ENCODE data around the gene LNX2.

DNA sequence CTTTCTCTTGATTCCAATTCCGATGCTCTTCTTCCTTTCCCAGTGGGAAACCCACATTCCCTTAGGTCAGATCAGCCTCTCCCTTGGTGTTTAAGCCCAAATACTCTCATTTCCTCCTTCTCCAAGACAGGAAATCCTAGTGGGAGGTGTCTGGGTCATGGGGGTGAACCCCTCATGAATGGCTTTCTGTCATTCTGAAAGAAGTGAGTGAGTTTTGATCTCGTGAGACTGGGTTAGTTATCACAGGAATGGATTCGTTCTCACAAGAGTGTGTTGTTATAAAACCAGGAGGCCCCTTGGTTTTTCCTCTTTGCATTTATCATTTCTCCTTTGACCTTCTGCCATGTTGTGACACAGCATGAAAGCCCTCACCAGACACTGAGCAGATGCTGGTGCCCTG, 93.8 kb downstream of the LNX2 start:
- TF ChIP-seq, protein P1, sequence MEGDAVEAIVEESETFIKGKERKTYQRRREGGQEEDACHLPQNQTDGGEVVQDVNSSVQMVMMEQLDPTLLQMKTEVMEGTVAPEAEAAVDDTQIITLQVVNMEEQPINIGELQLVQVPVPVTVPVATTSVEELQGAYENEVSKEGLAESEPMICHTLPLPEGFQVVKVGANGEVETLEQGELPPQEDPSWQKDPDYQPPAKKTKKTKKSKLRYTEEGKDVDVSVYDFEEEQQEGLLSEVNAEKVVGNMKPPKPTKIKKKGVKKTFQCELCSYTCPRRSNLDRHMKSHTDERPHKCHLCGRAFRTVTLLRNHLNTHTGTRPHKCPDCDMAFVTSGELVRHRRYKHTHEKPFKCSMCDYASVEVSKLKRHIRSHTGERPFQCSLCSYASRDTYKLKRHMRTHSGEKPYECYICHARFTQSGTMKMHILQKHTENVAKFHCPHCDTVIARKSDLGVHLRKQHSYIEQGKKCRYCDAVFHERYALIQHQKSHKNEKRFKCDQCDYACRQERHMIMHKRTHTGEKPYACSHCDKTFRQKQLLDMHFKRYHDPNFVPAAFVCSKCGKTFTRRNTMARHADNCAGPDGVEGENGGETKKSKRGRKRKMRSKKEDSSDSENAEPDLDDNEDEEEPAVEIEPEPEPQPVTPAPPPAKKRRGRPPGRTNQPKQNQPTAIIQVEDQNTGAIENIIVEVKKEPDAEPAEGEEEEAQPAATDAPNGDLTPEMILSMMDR (conservative IDR thresholded peaks at IDR 0.05 in 1 of 2, IDR thresholded peaks at IDR 0.05 in 1 of 2; ENCODE audit: extremely low read depth in 1 of 2, insufficient read depth in 1 of 2, low read depth in 1 of 2, low read length in 2 of 2): no peak
- TF ChIP-seq EZH2 (IDR thresholded peaks at IDR 0.05; ENCODE audit: borderline replicate concordance, low read length): no peak

Data from mammary epithelial cell (primary cell).